NB4 (cell line): ENCODE data around the gene ITGAV.

Experiments
- DNase-seq: peaks from one replicate; pipeline ENCODE4 v3.0.0; 2010; ENCODE audit warnings: low read depth
- H3K4me3 ChIP-seq: one replicate; pipeline ENCODE4 v1.5.1; 2011; ENCODE audit warnings: mild to moderate bottlenecking, low read depth, low read length, moderate library complexity
- MYC ChIP-seq: IDR thresholded peaks from 2 replicates; pipeline ENCODE4 v1.6.1; 2011; ENCODE audit warnings: low read depth, low read length
- POLR2A ChIP-seq: IDR thresholded peaks from 2 replicates; pipeline ENCODE4 v1.6.1; 2011; ENCODE audit warnings: mild to moderate bottlenecking; ENCODE audit not compliant: insufficient read length; ENCODE audit errors: extremely low read depth
- TF ChIP-seq, protein P1 (sequence below): IDR thresholded peaks from 2 replicates; pipeline ENCODE4 v1.6.1; 2011; ENCODE audit warnings: low read depth, low read length
- TF ChIP-seq, protein P2 (sequence below): IDR thresholded peaks from one replicate; pipeline ENCODE4 v1.5.1; 2012; ENCODE audit warnings: low read depth, low read length

Gene ITGAV

DNA sequence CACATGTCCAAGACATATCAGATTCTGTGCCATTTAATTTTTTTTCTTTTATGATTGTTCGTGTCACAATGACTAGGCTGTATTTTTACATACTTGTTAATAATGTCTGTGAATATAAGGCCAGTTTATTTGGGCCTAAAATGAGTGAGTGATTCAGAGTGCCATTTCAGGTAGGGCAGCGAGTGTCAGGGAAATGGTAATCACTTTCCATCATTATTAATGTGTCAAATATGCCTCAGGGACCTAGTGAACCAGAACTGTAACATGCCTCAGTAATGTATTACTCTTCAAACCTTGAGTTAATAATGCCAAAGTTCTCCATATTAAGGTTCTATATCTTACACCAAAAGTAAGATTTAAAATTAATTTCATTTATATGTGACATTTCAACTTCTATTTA, 112.6 kb downstream of the ITGAV start:
- no peak overlapping the region for H3K4me3 ChIP-seq
- no peak for DNase-seq
- no peak for TF ChIP-seq POLR2A
- TF ChIP-seq, protein P1, sequence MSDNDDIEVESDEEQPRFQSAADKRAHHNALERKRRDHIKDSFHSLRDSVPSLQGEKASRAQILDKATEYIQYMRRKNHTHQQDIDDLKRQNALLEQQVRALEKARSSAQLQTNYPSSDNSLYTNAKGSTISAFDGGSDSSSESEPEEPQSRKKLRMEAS: no peak
- no peak for TF ChIP-seq MYC
- TF ChIP-seq, protein P2, sequence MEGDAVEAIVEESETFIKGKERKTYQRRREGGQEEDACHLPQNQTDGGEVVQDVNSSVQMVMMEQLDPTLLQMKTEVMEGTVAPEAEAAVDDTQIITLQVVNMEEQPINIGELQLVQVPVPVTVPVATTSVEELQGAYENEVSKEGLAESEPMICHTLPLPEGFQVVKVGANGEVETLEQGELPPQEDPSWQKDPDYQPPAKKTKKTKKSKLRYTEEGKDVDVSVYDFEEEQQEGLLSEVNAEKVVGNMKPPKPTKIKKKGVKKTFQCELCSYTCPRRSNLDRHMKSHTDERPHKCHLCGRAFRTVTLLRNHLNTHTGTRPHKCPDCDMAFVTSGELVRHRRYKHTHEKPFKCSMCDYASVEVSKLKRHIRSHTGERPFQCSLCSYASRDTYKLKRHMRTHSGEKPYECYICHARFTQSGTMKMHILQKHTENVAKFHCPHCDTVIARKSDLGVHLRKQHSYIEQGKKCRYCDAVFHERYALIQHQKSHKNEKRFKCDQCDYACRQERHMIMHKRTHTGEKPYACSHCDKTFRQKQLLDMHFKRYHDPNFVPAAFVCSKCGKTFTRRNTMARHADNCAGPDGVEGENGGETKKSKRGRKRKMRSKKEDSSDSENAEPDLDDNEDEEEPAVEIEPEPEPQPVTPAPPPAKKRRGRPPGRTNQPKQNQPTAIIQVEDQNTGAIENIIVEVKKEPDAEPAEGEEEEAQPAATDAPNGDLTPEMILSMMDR: no peak

DNA sequence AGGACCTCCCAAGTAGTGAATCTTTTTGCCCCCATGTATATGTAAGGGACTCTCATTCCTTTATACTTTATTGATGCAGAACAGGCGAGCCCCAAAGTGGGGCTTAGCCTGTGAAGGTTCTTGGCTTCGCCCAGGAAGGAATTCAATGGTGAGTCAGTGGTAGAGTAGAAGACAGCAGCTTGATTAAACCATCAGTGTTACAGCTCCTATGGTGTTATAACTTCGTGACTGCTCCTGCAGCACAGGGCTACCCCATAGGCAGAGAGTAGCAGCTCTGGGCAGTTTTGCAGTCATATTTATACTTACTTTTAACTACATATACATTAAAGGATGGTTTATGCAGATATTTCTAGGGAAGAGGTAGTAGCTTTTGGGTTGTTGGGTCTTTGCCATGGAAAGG, 115.0 kb downstream of the ITGAV start:
- H3K4me3 ChIP-seq: no peak overlapping the region
- TF ChIP-seq, protein P2: no peak
- TF ChIP-seq POLR2A (no peak), MYC (no peak)
- TF ChIP-seq, protein P1: no peak
- DNase-seq: no peak

DNA sequence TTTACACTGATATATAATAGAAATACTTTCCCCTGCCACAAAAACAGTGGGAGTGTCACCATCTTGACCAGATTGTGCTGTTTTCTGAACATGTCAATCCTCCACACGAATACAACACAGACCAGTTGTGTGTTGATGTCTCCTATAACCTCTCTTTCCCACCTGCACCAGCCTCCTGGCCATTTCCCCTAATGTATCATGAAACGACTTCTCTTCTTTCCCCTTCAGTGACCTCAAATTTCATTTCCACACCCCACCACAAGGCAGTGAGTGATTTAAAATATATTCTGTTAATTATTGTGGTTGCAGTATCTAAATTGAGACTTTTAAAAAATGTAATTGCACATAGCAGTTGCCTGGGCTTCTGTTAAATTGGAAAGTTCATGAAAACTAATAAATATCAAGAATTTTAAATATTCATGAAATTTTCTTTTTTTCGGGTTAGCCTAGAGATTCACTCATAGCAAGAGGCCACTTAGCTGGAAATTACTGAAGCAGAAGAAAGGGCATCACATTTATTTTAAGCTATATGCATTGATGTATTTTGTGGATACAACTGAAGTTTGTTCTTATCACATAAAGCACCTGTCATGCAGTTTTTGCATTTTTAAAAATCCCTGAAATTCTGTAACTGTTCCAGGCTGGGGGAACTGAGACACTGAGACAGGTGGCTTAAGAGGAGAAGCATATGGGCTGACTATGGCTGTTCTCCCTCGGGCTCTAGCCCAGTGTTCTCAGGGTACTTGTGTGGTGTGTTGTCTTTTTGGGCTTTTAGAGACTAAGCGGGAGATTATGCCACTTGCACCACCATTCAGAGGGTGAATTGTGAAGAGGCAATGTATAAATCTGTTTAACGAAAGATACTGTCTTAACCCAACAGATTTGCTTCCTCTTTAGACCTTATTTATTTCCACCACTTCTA, 119.9 kb downstream of the ITGAV start:
- no peak overlapping the region for H3K4me3 ChIP-seq
- TF ChIP-seq MYC: no peak
- TF ChIP-seq POLR2A: no peak
- TF ChIP-seq, protein P1: no peak
- TF ChIP-seq, protein P2: no peak

DNA sequence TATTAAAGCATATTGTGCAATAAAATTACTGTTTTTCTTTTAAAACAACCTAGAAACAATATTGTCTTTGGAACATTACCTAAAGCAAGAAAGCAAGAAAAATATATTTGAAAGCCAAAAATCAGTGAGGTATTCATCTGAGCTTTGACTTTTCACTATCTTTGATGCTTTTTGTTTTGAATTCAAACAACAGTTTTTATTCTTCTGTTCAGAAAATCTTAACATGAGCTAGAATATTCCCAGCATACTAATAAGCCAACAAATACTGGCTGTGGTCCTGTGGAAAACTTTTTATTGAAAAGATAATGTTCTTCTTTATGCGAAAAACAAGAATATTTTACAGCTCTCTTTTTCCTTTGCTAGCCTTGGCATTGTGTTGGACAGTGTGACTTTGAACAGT, 123.8 kb downstream of the ITGAV start:
- no peak for TF ChIP-seq POLR2A
- no peak for TF ChIP-seq MYC
- TF ChIP-seq, protein P1: no peak
- TF ChIP-seq, protein P2: no peak
- H3K4me3 ChIP-seq: no peak overlapping the region
- no peak for DNase-seq

More for the DNA sequence above, 119.9 kb downstream of the ITGAV start:
- no peak for DNase-seq

DNA sequence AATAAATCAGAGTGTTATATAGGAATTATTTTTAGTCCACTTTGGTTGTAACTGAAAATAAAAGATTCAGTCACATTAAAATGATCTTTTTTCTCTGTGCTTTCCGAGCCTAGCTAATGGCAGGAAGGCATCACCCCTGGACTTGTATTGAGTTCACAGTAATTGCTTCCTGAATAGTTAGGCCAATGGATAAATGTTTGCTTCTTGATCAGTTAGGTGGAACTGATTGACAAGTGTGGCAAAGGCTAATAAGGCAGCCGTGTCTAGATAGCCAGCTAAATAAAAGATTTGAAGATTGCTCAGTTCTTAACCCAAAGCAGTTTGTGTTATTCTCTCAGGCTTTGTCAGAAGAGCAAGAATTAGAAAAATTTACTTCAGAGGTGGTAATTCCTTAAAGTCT, 124.8 kb downstream of the ITGAV start:
- no peak for DNase-seq
- no peak for TF ChIP-seq POLR2A
- TF ChIP-seq, protein P2: no peak
- TF ChIP-seq, protein P1: no peak
- no peak for TF ChIP-seq MYC
- no peak overlapping the region for H3K4me3 ChIP-seq
